ENCODE results near the gene ZKSCAN2. TPM values are rescaled to one million over a fixed set of nuclear protein-coding genes. Genes with fewer than 3 reads are reported as not detected.

The ZKSCAN2 gene
- total and polyA plus RNA-seq, 9 of the 15 experiments (the other 6 are each of a cell fraction or from before 2014, with no cell fraction given), result 1.3 to 9.5 (median 4.2) TPM

DNA sequence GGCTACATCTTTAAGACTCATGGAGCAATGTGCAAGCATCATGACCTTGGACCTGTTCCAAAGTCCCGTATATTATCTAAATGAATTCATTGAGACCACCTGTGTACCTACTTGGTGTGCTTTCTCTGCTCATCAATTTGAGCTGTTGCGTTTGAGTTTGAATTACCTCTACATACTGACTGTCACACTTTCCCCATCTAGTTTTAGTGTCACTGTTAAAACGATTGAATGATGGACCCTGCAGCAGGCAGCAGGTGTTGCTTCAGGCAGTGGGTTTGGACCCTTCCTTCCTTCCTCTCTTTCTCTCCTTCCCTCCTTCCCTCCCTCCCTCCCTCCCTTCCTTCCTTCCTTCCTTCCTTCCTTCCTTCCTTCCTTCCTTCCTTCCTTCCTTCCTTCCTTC, 33.9 kb upstream of the ZKSCAN2 start (continued):
- no peak for TF ChIP-seq NFIX (CRISPR knock-in tag; IDR thresholded peaks at IDR 0.05; ENCODE audit: low read depth)
- TF ChIP-seq, protein P1, sequence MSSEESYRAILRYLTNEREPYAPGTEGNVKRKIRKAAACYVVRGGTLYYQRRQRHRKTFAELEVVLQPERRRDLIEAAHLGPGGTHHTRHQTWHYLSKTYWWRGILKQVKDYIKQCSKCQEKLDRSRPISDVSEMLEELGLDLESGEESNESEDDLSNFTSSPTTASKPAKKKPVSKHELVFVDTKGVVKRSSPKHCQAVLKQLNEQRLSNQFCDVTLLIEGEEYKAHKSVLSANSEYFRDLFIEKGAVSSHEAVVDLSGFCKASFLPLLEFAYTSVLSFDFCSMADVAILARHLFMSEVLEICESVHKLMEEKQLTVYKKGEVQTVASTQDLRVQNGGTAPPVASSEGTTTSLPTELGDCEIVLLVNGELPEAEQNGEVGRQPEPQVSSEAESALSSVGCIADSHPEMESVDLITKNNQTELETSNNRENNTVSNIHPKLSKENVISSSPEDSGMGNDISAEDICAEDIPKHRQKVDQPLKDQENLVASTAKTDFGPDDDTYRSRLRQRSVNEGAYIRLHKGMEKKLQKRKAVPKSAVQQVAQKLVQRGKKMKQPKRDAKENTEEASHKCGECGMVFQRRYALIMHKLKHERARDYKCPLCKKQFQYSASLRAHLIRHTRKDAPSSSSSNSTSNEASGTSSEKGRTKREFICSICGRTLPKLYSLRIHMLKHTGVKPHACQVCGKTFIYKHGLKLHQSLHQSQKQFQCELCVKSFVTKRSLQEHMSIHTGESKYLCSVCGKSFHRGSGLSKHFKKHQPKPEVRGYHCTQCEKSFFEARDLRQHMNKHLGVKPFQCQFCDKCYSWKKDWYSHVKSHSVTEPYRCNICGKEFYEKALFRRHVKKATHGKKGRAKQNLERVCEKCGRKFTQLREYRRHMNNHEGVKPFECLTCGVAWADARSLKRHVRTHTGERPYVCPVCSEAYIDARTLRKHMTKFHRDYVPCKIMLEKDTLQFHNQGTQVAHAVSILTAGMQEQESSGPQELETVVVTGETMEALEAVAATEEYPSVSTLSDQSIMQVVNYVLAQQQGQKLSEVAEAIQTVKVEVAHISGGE (CRISPR knock-in tag; IDR thresholded peaks at IDR 0.05), result no peak
- no peak for TF ChIP-seq NR2C2 (CRISPR knock-in tag; IDR thresholded peaks at IDR 0.05)
- TF ChIP-seq NR2C2 (tag; IDR thresholded peaks at IDR 0.05), result no peak
- TF ChIP-seq ZNF347 (CRISPR knock-in tag; IDR thresholded peaks at IDR 0.05; ENCODE audit: low read depth), result no peak
- no peak for TF ChIP-seq HLTF (IDR thresholded peaks at IDR 0.05)

DNA sequence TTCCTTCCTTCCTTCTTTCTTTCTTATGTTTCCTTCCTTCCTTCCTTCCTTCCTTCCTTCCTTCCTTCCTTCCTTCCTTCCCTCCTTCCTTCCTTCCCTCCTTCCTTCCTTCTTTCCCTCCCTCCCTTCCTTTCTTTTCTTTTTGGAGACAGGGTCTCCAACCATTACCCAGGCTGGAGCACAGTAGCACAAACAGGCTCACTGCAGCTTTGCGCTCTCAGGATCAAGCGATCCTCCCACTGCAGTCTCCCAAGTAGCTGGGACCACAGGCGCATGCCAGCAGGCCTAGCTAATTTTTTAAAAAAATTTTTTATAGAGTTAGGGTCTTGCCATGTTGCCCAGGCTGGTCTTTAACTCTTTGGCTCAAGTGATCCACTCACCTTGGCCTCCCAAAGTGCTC, 31.8 kb upstream of the ZKSCAN2 start:
- Histone ChIP-seq H4K20me1 (replicated peaks; ENCODE audit: control insufficient read depth, insufficient read depth, low read length) (no peaks in the 10 kb centered on the region), H3K9ac (ENCODE audit: insufficient read depth in 1 of 2, low read depth in 2 of 2, low read length in 2 of 2) (no peak overlapping the region), H3K4me3 (no peak overlapping the region), H3K79me2 (ENCODE audit: control insufficient read depth, insufficient read depth, low read length) (no peaks in the 10 kb centered on the region), H3K9me3 (replicated peaks; ENCODE audit: control insufficient read depth, insufficient read depth, low read depth, low read length) (no peaks in the 10 kb centered on the region), H3K36me3 (ENCODE audit: control insufficient read depth, insufficient read depth, low read length) (no peaks in the 10 kb centered on the region), H2AFZ (ENCODE audit: low read depth, low read length) (no peak overlapping the region), H3K27me3 (ENCODE audit: control insufficient read depth in 2 of 2, insufficient read depth in 2 of 2, low read length in 2 of 2) (peaks cover 9% of the 10 kb centered on the region in 2 experiments; a peak in 4 of 5 replicates), H3K4me2 (ENCODE audit: insufficient read depth, low read length) (no peak overlapping the region), H3K4me1 (replicated peaks in 1 of 2; ENCODE audit: control insufficient read depth in 2 of 2, insufficient read depth in 2 of 2, low read length in 2 of 2) (no peaks in the 10 kb centered on the region), H3K27ac (ENCODE audit: extremely low read depth, low read depth, low read length) (no peak overlapping the region), H3K9me1 (ENCODE audit: control insufficient read depth, insufficient read depth, low read length) (no peaks in the 10 kb centered on the region)
- no TSS peak for BruUV-seq (replicated peaks)
- CTCF ChIA-PET (ENCODE audit: low intra/inter-chr PET ratio), result no interaction called here
- in situ Hi-C loops (cut with MboI) (no loop called here), intact Hi-C loops (cut with micrococcal nuclease) (no loop called here)
- WGBS (ENCODE audit: insufficient coverage, low coverage, missing lambda C conversion rate), result 21% methylated on average over 3 of the region's 3 CpGs
- DNase-seq (ENCODE audit: extremely low read depth in 1 of 4, low spot score in 3 of 4), result no peak
- POLR2A ChIA-PET, result interaction anchor here (0.6 kb wide), 1 partner anchor 1249 kb away, joined by 3 read pairs; no protein-coding TSS in a partner anchor
- ATAC-seq, result no peak
- FAIRE-seq, result no peak
- TF ChIP-seq, protein P2, sequence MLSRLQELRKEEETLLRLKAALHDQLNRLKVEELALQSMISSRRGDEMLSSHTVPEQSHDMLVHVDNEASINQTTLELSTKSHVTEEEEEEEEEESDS (CRISPR knock-in tag; IDR thresholded peaks at IDR 0.05), result no peak
- TF ChIP-seq, protein P3, sequence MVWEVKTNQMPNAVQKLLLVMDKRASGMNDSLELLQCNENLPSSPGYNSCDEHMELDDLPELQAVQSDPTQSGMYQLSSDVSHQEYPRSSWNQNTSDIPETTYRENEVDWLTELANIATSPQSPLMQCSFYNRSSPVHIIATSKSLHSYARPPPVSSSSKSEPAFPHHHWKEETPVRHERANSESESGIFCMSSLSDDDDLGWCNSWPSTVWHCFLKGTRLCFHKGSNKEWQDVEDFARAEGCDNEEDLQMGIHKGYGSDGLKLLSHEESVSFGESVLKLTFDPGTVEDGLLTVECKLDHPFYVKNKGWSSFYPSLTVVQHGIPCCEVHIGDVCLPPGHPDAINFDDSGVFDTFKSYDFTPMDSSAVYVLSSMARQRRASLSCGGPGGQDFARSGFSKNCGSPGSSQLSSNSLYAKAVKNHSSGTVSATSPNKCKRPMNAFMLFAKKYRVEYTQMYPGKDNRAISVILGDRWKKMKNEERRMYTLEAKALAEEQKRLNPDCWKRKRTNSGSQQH (CRISPR knock-in tag; IDR thresholded peaks at IDR 0.05), result no peak
- TF ChIP-seq RNF2 (IDR thresholded peaks at IDR 0.05), result no peak
- no peak for TF ChIP-seq MXI1 (IDR thresholded peaks at IDR 0.05; ENCODE audit: low read depth, low read length)
- no peak for TF ChIP-seq ZNF586 (CRISPR knock-in tag; conservative IDR thresholded peaks at IDR 0.05)
- no peak for TF ChIP-seq NFRKB (IDR thresholded peaks at IDR 0.05; ENCODE audit: low read depth)
- no peak for TF ChIP-seq GTF2F1 (IDR thresholded peaks at IDR 0.05; ENCODE audit: low read depth, low read length)
- TF ChIP-seq ZNF695 (CRISPR knock-in tag; IDR thresholded peaks at IDR 0.05), result no peak
- TF ChIP-seq, protein P4, sequence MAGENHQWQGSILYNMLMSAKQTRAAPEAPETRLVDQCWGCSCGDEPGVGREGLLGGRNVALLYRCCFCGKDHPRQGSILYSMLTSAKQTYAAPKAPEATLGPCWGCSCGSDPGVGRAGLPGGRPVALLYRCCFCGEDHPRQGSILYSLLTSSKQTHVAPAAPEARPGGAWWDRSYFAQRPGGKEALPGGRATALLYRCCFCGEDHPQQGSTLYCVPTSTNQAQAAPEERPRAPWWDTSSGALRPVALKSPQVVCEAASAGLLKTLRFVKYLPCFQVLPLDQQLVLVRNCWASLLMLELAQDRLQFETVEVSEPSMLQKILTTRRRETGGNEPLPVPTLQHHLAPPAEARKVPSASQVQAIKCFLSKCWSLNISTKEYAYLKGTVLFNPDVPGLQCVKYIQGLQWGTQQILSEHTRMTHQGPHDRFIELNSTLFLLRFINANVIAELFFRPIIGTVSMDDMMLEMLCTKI (IDR thresholded peaks at IDR 0.05; ENCODE audit: partially characterized antibody), result no peak
- TF ChIP-seq MYNN (IDR thresholded peaks at IDR 0.05), result no peak
- TF ChIP-seq MYNN (CRISPR knock-in tag; IDR thresholded peaks at IDR 0.05), result no peak
- TF ChIP-seq IRF2 (CRISPR knock-in tag; IDR thresholded peaks at IDR 0.05), result no peak
